H1 (cell line): ENCODE results near the gene ARMC3. TPM values are rescaled to one million over a fixed set of nuclear protein-coding genes. Genes with fewer than 3 reads are reported as not detected.

ENCODE experiments used
- CTCF ChIA-PET: fragments of 300-600 bp; sonication (Branson Sonifier 250); formaldehyde crosslinking; loops from one replicate; lab custom pipeline; 2021; ENCODE audit not compliant: partially characterized antibody; lab: Charles Lee
- POLR2A ChIA-PET: fragments of 300-600 bp; sonication (Branson Sonifier 250); formaldehyde crosslinking; loops from one replicate; lab custom pipeline; 2021; ENCODE audit warnings: inconsistent platforms; ENCODE audit not compliant: partially characterized antibody; lab: Charles Lee
- DNase-seq, 2 experiments: peaks; one replicate each; pipeline versions ENCODE4 v3.0.0 to v3.0.0-alpha.2; 2010 to 2022; ENCODE audit warnings: low spot score in 2 of 2, low read depth in 1 of 2, mixed read lengths in 1 of 2
- FAIRE-seq: peaks from 2 replicates; lab custom pipeline; 2011; peaks lifted over from hg19 to GRCh38; lab: Jason Lieb, UNC
- H2AFZ ChIP-seq: 2 replicates; pipeline ENCODE4 v1.8.1; 2012; ENCODE audit warnings: low read length, inconsistent platforms
- H2AK5ac ChIP-seq: 2 replicates; pipeline ENCODE4 v1.6.1; 2013; ENCODE audit warnings: low read depth, low read length
- H2BK120ac ChIP-seq: replicated peaks from 2 replicates; pipeline ENCODE3; 2013; ENCODE audit warnings: low read depth, low read length, inconsistent platforms
- H2BK12ac ChIP-seq: 2 replicates; pipeline ENCODE4 v1.6.1; 2013; ENCODE audit warnings: low read depth, low read length
- H2BK15ac ChIP-seq: 2 replicates; pipeline ENCODE4 v1.6.1; 2013; ENCODE audit warnings: low read length
- H2BK20ac ChIP-seq: 2 replicates; pipeline ENCODE4 v1.6.1; 2013; ENCODE audit warnings: low read length
- H2BK5ac ChIP-seq: 2 replicates; pipeline ENCODE4 v1.6.1; 2013; ENCODE audit warnings: low read depth, low read length
- H3K14ac ChIP-seq: 2 replicates; pipeline ENCODE4 v1.6.1; 2013; ENCODE audit warnings: inconsistent platforms; ENCODE audit not compliant: insufficient read length
- H3K18ac ChIP-seq: 2 replicates; pipeline ENCODE4 v1.6.1; 2013; ENCODE audit warnings: low read length; ENCODE audit errors: extremely low read depth
- H3K23ac ChIP-seq: 2 replicates; pipeline ENCODE4 v1.6.1; 2013; ENCODE audit warnings: inconsistent platforms; ENCODE audit not compliant: insufficient read length
- H3K23me2 ChIP-seq: 2 replicates; pipeline ENCODE4 v1.6.1; 2013; ENCODE audit warnings: low read depth, low read length
- H3K27ac ChIP-seq: 2 replicates; pipeline ENCODE4 v1.6.1; 2011; ENCODE audit warnings: low read depth, low read length, inconsistent platforms
- H3K27me3 ChIP-seq, 4 experiments: replicated peaks in 1 of 4; 1 replicate in 1 of 4; 2 replicates in 3 of 4; pipeline versions ENCODE4 v1.6.1 to v1.8.1; 2011 to 2013; ENCODE audit warnings: low read length in 3 of 4, mild to moderate bottlenecking in 3 of 4, inconsistent platforms in 2 of 4, mixed read lengths in 2 of 4, moderate library complexity in 1 of 4; ENCODE audit not compliant: control insufficient read depth in 3 of 4, insufficient read depth in 3 of 4; ENCODE audit errors: extremely low read depth in 1 of 4
- H3K36me3 ChIP-seq, 4 experiments: 2 replicates each; pipeline versions ENCODE4 v1.6.1 to v1.8.1; 2011 to 2013; ENCODE audit warnings: mild to moderate bottlenecking in 4 of 4, low read length in 3 of 4, moderate library complexity in 2 of 4, control low read depth in 1 of 4, inconsistent platforms in 1 of 4; ENCODE audit not compliant: insufficient read depth in 4 of 4, control insufficient read depth in 2 of 4
- H3K4ac ChIP-seq: replicated peaks from 2 replicates; pipeline ENCODE3; 2013; ENCODE audit warnings: low read length, low read depth, mixed read lengths, inconsistent platforms; ENCODE audit not compliant: insufficient read length
- H3K4me1 ChIP-seq, 4 experiments: replicated peaks in 1 of 4; 1 replicate in 1 of 4; 2 replicates in 3 of 4; pipeline versions ENCODE4 v1.6.1 to v1.8.1; 2011 to 2013; ENCODE audit warnings: low read length in 3 of 4, inconsistent platforms in 2 of 4, mixed read lengths in 1 of 4; ENCODE audit not compliant: insufficient read depth in 4 of 4, control insufficient read depth in 3 of 4
- H3K4me2 ChIP-seq, 2 experiments: 2 replicates each; pipeline versions ENCODE4 v1.6.1 to v1.8.1; 2011 to 2013; ENCODE audit warnings: low read depth in 2 of 2, low read length in 2 of 2, control low read depth in 1 of 2, inconsistent platforms in 1 of 2, mild to moderate bottlenecking in 1 of 2; ENCODE audit not compliant: insufficient read depth in 1 of 2
- H3K4me3 ChIP-seq, 4 experiments: fragments of 200-600, 300-600 bp in 1 of 4; sonication (generic), shearing (Covaris generic), sonication (Bioruptor Twin) in 1 of 4; 2 replicates each; pipeline versions ENCODE4 v1.5.1 to v1.8.1; 2011 to 2016; ENCODE audit warnings: low read length in 4 of 4, low read depth in 3 of 4, control low read depth in 2 of 4, inconsistent platforms in 2 of 4, mild to moderate bottlenecking in 2 of 4, mixed read lengths in 1 of 4, moderate library complexity in 1 of 4; ENCODE audit not compliant: insufficient read depth in 2 of 4; ENCODE audit errors: extremely low read depth in 1 of 4
- H3K56ac ChIP-seq: replicated peaks from 2 replicates; pipeline ENCODE3; 2013; ENCODE audit warnings: low read depth, mild to moderate bottlenecking, mixed read lengths, low read length, inconsistent platforms; ENCODE audit not compliant: insufficient read length
- H3K79me1 ChIP-seq: 2 replicates; pipeline ENCODE4 v1.6.1; 2013; ENCODE audit warnings: low read depth, low read length, control low read depth
- H3K79me2 ChIP-seq, 2 experiments: 2 replicates each; pipeline versions ENCODE4 v1.6.1 to v1.8.1; 2012 to 2013; ENCODE audit warnings: low read length in 2 of 2, mild to moderate bottlenecking in 2 of 2, inconsistent platforms in 1 of 2; ENCODE audit not compliant: insufficient read depth in 2 of 2, control insufficient read depth in 1 of 2
- H3K9ac ChIP-seq, 4 experiments: replicated peaks in 1 of 4; 1 replicate in 1 of 4; 2 replicates in 3 of 4; pipeline versions ENCODE4 v1.6.1 to v1.8.1; 2011 to 2013; ENCODE audit warnings: low read depth in 3 of 4, low read length in 3 of 4, control low read depth in 2 of 4, mild to moderate bottlenecking in 2 of 4, moderate library complexity in 2 of 4, inconsistent platforms in 1 of 4; ENCODE audit errors: extremely low read depth in 1 of 4
- H3K9me3 ChIP-seq, 2 experiments: 2 replicates each; pipeline versions ENCODE4 v1.6.1 to v1.8.1; 2012 to 2013; ENCODE audit warnings: mild to moderate bottlenecking in 2 of 2, moderate library complexity in 2 of 2, control low read depth in 1 of 2, inconsistent platforms in 1 of 2, low read depth in 1 of 2, low read length in 1 of 2, mixed read lengths in 1 of 2; ENCODE audit not compliant: insufficient read depth in 2 of 2
- H4K20me1 ChIP-seq, 2 experiments: replicated peaks in 1 of 2; 2 replicates each; pipeline versions ENCODE3 to v1.8.1; 2011 to 2013; ENCODE audit warnings: inconsistent platforms in 2 of 2, low read length in 2 of 2, mild to moderate bottlenecking in 1 of 2; ENCODE audit not compliant: insufficient read depth in 2 of 2, control insufficient read depth in 1 of 2
- H4K5ac ChIP-seq: 2 replicates; pipeline ENCODE4 v1.6.1; 2013; ENCODE audit warnings: low read length, low read depth, mixed read lengths, inconsistent platforms; ENCODE audit not compliant: insufficient read length
- H4K8ac ChIP-seq: 2 replicates; pipeline ENCODE4 v1.8.0; 2013; ENCODE audit warnings: mild to moderate bottlenecking, moderate library complexity, low read length, inconsistent platforms; ENCODE audit not compliant: insufficient read depth; ENCODE audit errors: extremely low read depth
- H4K91ac ChIP-seq: replicated peaks from 2 replicates; pipeline ENCODE3; 2013; ENCODE audit warnings: low read length, mixed read lengths, inconsistent platforms; ENCODE audit not compliant: insufficient read length
- HDAC6 ChIP-seq: IDR thresholded peaks from one replicate; pipeline ENCODE4 v1.7.1; 2012; ENCODE audit warnings: low read depth, mild to moderate bottlenecking, inconsistent platforms, low read length, moderate library complexity
- TCF12 ChIP-seq: IDR thresholded peaks from 2 replicates; pipeline ENCODE4 v1.6.1; 2011; ENCODE audit warnings: low read depth, mild to moderate bottlenecking, low read length
- whole genome bisulfite sequencing, 2 experiments: shearing (Covaris generic) in 1 of 2; methylation state at CpG; one replicate each; pipeline versions ENCODE4 v1.1.6 to v1.1.7; 2013 to 2015; ENCODE audit warnings: low lambda C conversion rate in 2 of 2, mixed read lengths in 2 of 2, inconsistent platforms in 1 of 2, low coverage in 1 of 2, missing lambda C conversion rate in 1 of 2; ENCODE audit not compliant: insufficient replicate concordance in 2 of 2, insufficient coverage in 1 of 2, insufficient read length in 1 of 2; ENCODE audit errors: extremely low coverage in 1 of 2, missing lambda C conversion rate in 1 of 2; 5-methylcytosine and 5-hydroxymethylcytosine counted together
- polyA plus RNA-seq, 7 experiments: library from polyadenylated mRNA; depleted of rRNA in 3 of 7; stranded (reverse) in 5 of 7; unstranded in 2 of 7; fragments of >200 nt in 5 of 7; fragments of 200-250 nt in 2 of 7; gene quantifications; 1 replicate in 5 of 7; 2 replicates in 1 of 7; 4 replicates in 1 of 7; pipeline versions ENCODE4 v1.2.1 to v1.2.3, GENCODE V29; 2011 to 2013; ENCODE audit warnings: missing spikeins in 2 of 7, mixed read lengths in 2 of 7
- total RNA-seq: library from RNA; stranded (reverse); fragmentation: NEBNext Ultra II Directional; extraction: Animal tissue kit (Norgen Biotek cat#: 25700); gene quantifications from 2 replicates; pipeline ENCODE4 v1.2.1, GENCODE V29; 2021

Gene ARMC3
- total and polyA plus RNA-seq, 2 of the 8 experiments (the other 6 are each of a cell fraction or from before 2014, with no cell fraction given): 0.15 TPM

GRCh38 chr10:22893781-22894180 is 34.1 kb upstream of the ARMC3 start:
- H4K8ac ChIP-seq: peak overlapping the region; percentile 57; the same call in 1 of the 2 replicates
- no peaks in the 10 kb centered on the region for H3K27me3 ChIP-seq
- H3K9ac ChIP-seq: no peak overlapping the region
- CTCF ChIA-PET: no interaction called here
- no peak overlapping the region for H4K5ac ChIP-seq
- H3K4me2 ChIP-seq: no peak overlapping the region
- H2AK5ac ChIP-seq: no peak overlapping the region
- H2BK12ac ChIP-seq: no peak overlapping the region
- no peaks in the 10 kb centered on the region; a peak in 1 of 7 replicates for H3K4me1 ChIP-seq
- no peak overlapping the region for H2BK120ac ChIP-seq
- H3K4ac ChIP-seq: no peak overlapping the region
- H3K79me1 ChIP-seq: no peaks in the 10 kb centered on the region
- H3K56ac ChIP-seq: no peak overlapping the region
- no peaks in the 10 kb centered on the region for H4K20me1 ChIP-seq
- no peak overlapping the region for H4K91ac ChIP-seq
- H2BK20ac ChIP-seq: no peak overlapping the region
- WGBS, 2 experiments: 92% methylated on average over 2 of the region's 2 CpGs; no CpG with 5 or more reads in 1 of the 2 experiments
- DNase-seq: no peak
- FAIRE-seq: no peak
- H2AFZ ChIP-seq: no peak overlapping the region; the same call in 1 of the 2 replicates
- no peak overlapping the region for H2BK5ac ChIP-seq
- H3K27ac ChIP-seq: no peak overlapping the region
- H3K14ac ChIP-seq: no peak overlapping the region
- H3K23me2 ChIP-seq: no peaks in the 10 kb centered on the region
- H3K23ac ChIP-seq: no peak overlapping the region
- H3K4me3 ChIP-seq: no peak overlapping the region
- POLR2A ChIA-PET: no interaction called here
- H3K36me3 ChIP-seq: no peaks in the 10 kb centered on the region
- H3K79me2 ChIP-seq: no peaks in the 10 kb centered on the region
- peaks cover 0 to 3% of the 10 kb centered on the region in 2 experiments; a peak in 1 of 4 replicates for H3K9me3 ChIP-seq
- no peak overlapping the region for H2BK15ac ChIP-seq
- no peak overlapping the region for H3K18ac ChIP-seq
- TF ChIP-seq TCF12 (no peak), HDAC6 (no peak)
